ENCODE data around the gene CATSPER1. TPM values are rescaled to one million over a fixed set of nuclear protein-coding genes. Genes with fewer than 3 reads are reported as not detected.
"Not testable (repeated sequence)": the region's sequence is repeated elsewhere in the genome, so short reads cannot be mapped to it uniquely, and the experiment has no call there.

Gene CATSPER1
- total RNA-seq, 1 experiment from 2014 or later, result 0.15 TPM

- Histone ChIP-seq H3K4me1 (ENCODE audit: control insufficient read depth, insufficient read depth, low read length) (no peaks in the 10 kb centered on the region), H3K36me3 (ENCODE audit: control insufficient read depth, insufficient read depth, low read length) (no peaks in the 10 kb centered on the region), H3K27me3 (ENCODE audit: control insufficient read depth, insufficient read depth, low read length) (no peaks in the 10 kb centered on the region), H3K27ac (ENCODE audit: low read length) (no peak overlapping the region), H3K9me3 (ENCODE audit: control insufficient read depth, insufficient read depth, low read depth, low read length) (peaks cover 2% of the 10 kb centered on the region; the same call in 1 of the 2 replicates), H3K4me3 (ENCODE audit: low read depth in 2 of 2, low read length in 2 of 2) (no peak overlapping the region)
- ATAC-seq (peak; percentile 43), DNase-seq (ENCODE audit: low read depth, low spot score) (no peak)
- ChIA-PET POLR2A (interaction anchor here (0.7 kb wide), 1 partner anchor 130 kb away, joined by 4 read pairs; no protein-coding TSS in a partner anchor), CTCF (no interaction called here)
- TF ChIP-seq CTCF (IDR thresholded peaks at IDR 0.05), result no peak
- no peak for TF ChIP-seq REST (IDR thresholded peaks at IDR 0.05; ENCODE audit: insufficient read depth in 1 of 2, low read depth in 2 of 2, low read length in 1 of 2)
- intact Hi-C loops (cut with micrococcal nuclease; ENCODE audit: unreplicated experiment), result no loop called here
- no TSS peak for BruUV-seq (replicated peaks)
- in situ Hi-C loops (cut with HindIII; ENCODE audit: low pct_unique_long_range_greater_than_20kb, low sequenced_read_pairs), result no loop called here
Measured at GRCh38 chr11:66032957-66033735, 6.9 kb upstream of the CATSPER1 start.

GRCh38 chr11:66023186-66023440 is 3.2 kb downstream of the CATSPER1 start:
- ATAC-seq; H3K27ac ChIP-seq (ENCODE audit: low read length); in situ Hi-C loops (cut with HindIII; ENCODE audit: low pct_unique_long_range_greater_than_20kb, low sequenced_read_pairs); H3K36me3 ChIP-seq (ENCODE audit: control insufficient read depth, insufficient read depth, low read length); BruUV-seq (replicated peaks); DNase-seq (ENCODE audit: low read depth, low spot score); H3K4me3 ChIP-seq (ENCODE audit: low read depth in 2 of 2, low read length in 2 of 2); H3K9me3 ChIP-seq (ENCODE audit: control insufficient read depth, insufficient read depth, low read depth, low read length); H3K27me3 ChIP-seq (ENCODE audit: control insufficient read depth, insufficient read depth, low read length); intact Hi-C loops (cut with micrococcal nuclease; ENCODE audit: unreplicated experiment); POLR2A ChIA-PET: not testable (repeated sequence)
- CTCF ChIA-PET, result interaction anchor here (0.6 kb wide), 1 partner anchor 349 kb away, joined by 6 read pairs; no protein-coding TSS in a partner anchor
- H3K4me1 ChIP-seq (ENCODE audit: control insufficient read depth, insufficient read depth, low read length), result peaks cover 12% of the 10 kb centered on the region; the same call in 1 of the 2 replicates

GRCh38 chr11:66022401-66023185 is 3.7 kb downstream of the CATSPER1 start:
- DNase-seq (ENCODE audit: low read depth, low spot score) (no peak), ATAC-seq (peak; percentile 89)
- Histone ChIP-seq H3K36me3 (ENCODE audit: control insufficient read depth, insufficient read depth, low read length) (no peaks in the 10 kb centered on the region), H3K4me1 (ENCODE audit: control insufficient read depth, insufficient read depth, low read length) (peaks cover 12% of the 10 kb centered on the region; the same call in 1 of the 2 replicates), H3K27ac (ENCODE audit: low read length) (peak overlapping the region; percentile 55; the same call in 1 of the 2 replicates), H3K27me3 (ENCODE audit: control insufficient read depth, insufficient read depth, low read length) (no peaks in the 10 kb centered on the region), H3K9me3 (ENCODE audit: control insufficient read depth, insufficient read depth, low read depth, low read length) (no peaks in the 10 kb centered on the region), H3K4me3 (ENCODE audit: low read depth in 2 of 2, low read length in 2 of 2) (peak overlapping the region; percentile 25 to 51)
- BruUV-seq (replicated peaks), result no TSS peak
- in situ Hi-C loops (cut with HindIII; ENCODE audit: low pct_unique_long_range_greater_than_20kb, low sequenced_read_pairs) (no loop called here), intact Hi-C loops (cut with micrococcal nuclease; ENCODE audit: unreplicated experiment) (no loop called here)
- CTCF ChIA-PET, result interaction anchor here (0.6 to 1.6 kb wide), 5 partner anchors 14 to 349 kb away, joined by 4 to 10 read pairs (median 6); no protein-coding TSS in a partner anchor
- TF ChIP-seq CTCF (IDR thresholded peaks at IDR 0.05), result peak; percentile 100
- TF ChIP-seq POLR2AphosphoS5 (IDR thresholded peaks at IDR 0.05; ENCODE audit: low read depth, low read length), result 0 out of 2 replicates have a peak, but pooled peaks have one; percentile 25
- TF ChIP-seq REST (IDR thresholded peaks at IDR 0.05; ENCODE audit: insufficient read depth in 1 of 2, low read depth in 2 of 2, low read length in 1 of 2), result no peak
- POLR2A ChIA-PET, result no interaction called here

Data from Panc1 (cell line).